GM21576 (cell line): Measurements from ENCODE around the gene TSPAN10.

Experiments used
- ATAC-seq: cut with Tn5 transposase; IDR thresholded peaks from one replicate; pipeline ENCODE4 v1.9.1; 2021; ENCODE audit warnings: mild to moderate bottlenecking, moderate library complexity; ENCODE audit not compliant: unreplicated experiment

Gene TSPAN10

DNA sequence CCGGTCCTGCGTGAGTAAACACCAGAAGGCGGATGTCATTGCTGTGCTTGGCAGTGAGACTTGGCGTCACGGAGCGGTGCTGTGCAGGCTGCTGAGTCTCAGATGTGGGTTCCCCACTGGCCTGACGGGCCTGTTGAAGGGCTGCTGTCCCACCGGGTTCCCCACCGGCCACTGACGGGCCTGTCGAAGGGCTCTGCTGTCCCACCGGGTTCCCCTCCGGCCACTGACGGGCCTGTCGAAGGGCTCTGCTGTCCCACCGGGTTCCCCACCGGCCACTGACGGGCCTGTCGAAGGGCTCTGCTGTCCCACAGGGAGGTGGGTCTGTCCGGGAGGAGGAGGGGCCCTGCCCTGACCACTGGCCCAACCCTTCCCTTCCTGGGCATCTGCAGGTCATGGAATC lies 49.6 kb downstream of the TSPAN10 start:
- ATAC-seq = no peak

DNA sequence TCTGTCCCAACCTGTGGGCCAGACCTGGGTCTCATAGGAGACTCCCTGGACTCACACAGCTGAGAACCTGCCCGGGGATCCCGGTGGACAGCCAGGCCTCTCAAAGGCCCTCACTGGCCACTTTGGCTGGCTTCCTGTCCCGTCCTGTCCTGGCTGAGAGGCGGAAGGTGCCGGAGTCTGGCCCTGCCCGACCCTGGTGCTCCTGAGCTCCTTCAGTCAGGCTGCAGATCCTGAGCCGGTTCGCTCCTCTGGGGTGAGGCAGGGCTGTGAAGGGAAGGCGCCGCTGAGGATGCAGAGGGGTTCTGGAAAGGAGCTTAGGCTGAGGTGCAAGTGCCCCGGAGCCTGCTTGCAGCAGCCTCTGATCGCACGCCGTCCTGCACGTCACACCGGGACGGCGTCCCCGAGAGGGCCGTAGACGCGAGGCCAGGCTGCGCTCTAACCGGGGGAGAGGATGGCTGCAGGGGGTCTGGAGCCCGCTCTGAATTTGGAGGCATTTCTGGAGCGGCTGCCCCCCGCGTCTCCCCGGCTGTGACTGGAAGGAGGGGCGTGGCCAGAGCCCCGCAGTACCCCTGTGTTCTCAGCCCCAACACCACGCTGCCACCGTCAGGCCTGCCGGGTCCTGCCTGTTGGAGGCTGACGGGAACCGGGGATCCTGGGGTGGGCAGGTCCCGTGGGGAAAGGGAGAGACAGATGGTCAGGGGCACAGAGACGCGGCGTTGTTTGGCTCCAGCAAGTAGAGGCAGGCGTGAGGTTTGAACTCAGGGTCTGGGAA lies 51.0 kb downstream of the TSPAN10 start:
- ATAC-seq = no peak

DNA sequence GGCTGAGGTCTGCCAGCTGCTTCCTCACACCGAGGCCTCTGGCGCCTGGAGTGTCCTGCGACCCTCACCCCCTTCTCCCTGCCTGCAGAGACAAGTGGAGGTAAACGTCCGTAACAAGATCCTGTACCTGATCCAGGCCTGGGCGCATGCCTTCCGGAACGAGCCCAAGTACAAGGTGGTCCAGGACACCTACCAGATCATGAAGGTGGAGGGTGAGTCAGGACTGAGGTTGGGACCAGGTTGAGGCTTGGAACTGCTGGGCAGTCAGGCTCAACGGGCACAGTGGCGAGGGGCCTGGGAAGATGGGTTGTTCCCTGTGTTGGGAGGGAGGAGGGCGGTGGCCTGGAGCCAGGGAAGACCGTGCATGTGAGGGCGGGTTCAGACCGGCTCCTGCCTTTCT lies 51.6 kb downstream of the TSPAN10 start:
- ATAC-seq = no peak

DNA sequence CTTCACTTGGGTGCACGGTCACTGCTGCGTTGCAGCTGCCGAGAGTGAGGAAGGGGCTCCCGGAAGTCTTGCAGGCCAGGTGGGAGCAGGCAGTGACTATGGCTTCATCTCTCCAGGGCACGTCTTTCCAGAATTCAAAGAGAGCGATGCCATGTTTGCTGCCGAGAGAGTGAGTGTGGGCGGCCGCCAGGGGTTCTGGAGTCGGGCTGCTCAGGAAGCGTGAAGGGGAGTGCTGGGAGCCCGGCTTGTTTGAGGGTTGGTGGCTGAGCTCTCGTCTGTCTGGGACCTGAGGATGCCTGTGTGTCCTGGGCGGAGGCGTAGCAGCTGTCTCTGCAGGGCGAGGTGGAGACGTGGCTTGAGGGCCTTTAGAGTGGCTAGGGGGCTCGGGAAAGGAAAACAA lies 53.1 kb downstream of the TSPAN10 start:
- ATAC-seq = no peak

DNA sequence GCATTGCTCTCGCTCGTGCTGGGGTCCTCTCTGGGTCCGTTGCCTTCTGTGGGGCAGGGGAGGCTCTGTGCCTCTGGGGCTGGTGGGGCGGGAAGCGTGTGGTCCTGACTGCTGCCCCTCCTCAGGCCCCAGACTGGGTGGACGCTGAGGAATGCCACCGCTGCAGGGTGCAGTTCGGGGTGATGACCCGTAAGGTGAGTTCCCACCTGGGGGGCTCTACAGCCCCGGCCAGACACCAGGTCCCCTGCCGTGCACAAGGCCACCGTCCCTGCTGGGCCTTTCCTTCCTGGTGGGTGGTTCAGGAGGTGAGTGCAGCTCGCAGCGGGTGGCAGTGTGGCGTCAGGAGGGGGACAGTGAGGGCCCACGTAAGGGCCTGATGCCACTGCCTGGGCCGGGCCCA lies 53.6 kb downstream of the TSPAN10 start:
- ATAC-seq = no peak

DNA sequence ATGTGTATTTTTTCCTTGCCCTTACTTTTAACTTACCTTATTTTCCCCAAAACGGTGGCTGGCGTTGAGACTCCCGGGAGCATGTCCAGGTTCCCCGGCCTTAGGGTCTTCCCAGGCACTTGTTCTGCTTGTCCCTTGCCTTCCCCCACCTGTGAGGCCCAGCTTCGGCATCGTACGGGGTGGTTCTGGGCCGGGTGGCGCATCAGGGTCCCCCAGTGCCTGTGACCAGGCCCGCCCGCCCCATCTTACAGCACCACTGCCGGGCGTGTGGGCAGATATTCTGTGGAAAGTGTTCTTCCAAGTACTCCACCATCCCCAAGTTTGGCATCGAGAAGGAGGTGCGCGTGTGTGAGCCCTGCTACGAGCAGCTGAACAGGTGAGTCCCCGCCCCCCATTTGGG lies 54.2 kb downstream of the TSPAN10 start:
- no peak for ATAC-seq

DNA sequence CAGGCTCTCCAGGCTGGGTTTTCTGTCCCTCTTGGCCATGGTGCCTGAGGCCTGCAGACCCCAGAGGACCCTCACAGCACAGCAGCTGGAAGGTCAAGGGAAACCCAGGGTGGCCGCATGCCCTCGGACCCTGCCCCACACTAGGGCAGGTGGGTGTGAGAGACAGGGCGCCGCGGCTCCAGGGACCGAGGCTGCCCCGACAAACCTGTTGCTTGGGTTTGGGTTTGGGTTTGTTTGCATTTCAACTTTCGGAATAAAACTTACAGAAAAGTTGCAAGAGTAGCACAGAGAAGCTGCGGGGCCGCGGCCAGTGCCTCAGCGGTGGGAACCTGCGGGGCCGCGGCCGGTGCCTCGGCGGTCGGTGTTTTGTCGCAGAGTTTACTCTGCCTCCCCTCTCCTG lies 54.6 kb downstream of the TSPAN10 start:
- ATAC-seq = no peak

DNA sequence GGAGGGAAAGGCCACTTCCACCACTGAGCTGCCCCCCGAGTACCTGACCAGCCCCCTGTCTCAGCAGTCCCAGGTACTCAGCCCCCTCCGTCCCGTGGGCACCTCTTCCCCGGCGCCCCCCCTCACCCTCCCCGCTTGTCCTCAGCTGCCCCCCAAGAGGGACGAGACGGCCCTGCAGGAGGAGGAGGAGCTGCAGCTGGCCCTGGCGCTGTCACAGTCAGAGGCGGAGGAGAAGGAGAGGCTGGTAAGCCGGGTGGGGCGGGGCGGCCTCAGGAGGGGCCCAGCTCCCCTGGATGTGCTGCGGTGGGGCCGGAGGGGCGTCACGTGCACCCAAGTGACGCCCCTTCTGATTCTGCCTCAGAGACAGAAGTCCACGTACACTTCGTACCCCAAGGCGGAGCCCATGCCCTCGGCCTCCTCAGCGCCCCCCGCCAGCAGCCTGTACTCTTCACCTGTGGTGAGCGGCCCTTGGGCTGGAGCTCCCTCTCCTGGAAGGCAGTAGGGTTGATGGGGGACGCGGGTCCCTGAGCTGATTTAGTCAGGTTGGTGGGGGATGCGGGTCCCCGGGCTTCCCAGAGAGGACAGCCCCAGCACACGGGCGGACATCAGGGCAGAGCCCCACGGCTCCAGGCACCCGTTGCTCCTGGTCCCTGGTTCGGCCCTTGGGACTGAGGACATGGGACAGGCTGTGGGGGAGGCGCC lies 56.7 kb downstream of the TSPAN10 start:
- no peak for ATAC-seq

DNA sequence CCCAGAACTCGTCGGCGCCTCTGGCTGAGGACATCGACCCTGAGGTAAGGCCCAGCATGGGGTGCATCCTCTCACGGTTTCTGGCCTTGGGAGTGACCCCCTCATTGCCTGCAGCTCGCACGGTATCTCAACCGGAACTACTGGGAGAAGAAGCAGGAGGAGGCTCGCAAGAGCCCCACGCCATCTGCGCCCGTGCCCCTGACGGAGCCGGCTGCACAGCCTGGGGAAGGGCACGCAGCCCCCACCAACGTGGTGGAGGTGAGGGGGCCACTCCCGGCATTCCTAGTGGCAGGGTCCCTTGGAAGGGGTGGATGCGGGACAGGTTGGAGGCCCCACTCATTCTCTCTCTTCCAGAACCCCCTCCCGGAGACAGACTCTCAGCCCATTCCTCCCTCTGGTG lies 57.8 kb downstream of the TSPAN10 start:
- ATAC-seq = no peak

DNA sequence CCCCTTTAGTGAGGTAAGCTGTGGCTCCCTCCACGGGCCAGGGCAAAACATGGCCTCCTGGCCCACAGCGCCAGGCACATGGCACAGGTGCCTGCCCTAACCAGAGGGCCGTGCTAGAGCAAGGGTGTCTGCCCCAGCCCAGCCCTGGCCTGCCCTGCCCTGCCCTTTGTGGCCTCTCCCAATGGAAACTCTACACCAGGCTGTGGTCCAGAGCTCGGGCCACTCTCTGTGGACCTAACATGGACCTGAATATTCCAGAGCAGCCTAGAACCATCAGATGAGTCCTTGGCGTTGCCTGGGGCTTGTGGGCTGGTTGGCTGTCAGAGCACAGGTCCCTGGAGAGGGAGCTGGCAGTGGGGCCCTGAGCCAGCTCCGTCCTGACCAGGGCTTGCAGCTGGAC lies 58.2 kb downstream of the TSPAN10 start:
- ATAC-seq = no peak

DNA sequence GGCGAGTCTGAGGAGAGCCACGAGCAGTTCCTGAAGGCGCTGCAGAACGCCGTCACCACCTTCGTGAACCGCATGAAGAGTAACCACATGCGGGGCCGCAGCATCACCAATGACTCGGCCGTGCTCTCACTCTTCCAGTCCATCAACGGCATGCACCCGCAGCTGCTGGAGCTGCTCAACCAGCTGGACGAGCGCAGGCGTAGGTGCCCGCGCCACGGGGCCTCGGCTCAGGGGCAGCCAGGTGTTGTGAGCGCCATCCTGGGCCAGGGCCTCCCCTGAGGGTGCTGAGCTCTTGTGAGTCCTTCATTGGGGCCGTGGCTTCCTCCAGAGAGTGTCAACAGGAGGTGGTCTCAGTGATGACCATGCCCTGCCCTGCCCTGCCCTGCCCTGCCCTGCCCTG lies 58.8 kb downstream of the TSPAN10 start:
- no peak for ATAC-seq

DNA sequence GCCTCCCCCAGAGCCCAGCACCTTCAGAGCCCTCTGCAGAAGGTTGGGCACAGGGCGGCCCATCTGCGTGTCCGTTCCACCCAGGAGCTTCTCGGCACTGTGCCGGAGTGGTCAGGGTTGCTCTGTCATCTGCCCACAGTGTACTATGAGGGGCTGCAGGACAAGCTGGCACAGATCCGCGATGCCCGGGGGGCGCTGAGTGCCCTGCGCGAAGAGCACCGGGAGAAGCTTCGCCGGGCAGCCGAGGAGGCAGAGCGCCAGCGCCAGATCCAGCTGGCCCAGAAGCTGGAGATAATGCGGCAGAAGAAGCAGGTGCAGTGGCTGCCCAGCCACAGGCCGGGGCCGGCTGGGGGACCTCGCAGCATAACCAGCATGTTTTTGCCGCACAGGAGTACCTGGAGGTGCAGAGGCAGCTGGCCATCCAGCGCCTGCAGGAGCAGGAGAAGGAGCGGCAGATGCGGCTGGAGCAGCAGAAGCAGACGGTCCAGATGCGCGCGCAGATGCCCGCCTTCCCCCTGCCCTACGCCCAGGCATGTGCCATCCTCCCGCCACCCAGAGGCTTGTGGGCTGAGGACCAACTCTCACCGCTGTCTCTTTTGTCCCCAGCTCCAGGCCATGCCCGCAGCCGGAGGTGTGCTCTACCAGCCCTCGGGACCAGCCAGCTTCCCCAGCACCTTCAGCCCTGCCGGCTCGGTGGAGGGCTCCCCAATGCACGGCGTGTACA lies 59.4 kb downstream of the TSPAN10 start:
- ATAC-seq = no peak

DNA sequence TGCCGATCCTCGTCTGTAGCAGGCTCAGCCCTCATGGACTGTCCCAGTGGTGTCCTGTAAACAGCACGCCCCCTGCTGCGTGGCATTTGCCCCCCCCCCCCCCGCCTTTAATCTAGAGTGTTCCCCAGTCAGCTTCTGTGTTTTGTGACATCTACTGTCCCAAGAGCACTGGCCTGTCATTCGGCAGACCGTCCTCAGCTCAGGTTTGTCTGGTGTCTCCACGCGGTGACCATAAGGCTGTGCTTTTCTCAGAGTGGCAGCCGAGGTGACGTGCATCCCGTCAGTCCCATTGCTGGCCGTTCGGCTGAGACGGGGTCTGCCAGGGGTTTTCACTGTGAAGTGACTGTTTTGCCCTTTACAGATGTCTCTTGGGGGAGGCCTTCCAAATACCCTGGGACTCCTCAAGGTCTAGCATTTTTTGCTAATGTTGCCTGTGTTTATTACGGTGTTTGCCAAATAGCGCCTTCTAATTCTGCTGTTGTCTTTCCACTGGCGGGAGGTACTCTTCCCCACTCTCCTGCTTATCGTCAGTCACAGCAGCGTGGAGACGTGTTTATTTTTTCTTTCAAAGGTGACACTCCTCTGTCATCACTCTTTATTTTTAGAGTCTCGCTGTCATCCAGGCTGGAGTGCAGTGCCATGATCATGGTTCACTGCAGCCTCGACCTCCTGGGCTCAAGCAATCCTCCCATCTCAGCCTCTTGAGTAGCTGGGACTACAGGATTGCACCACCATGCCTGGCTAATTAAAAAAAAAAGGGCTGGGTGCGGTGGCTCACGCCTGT lies 60.5 kb downstream of the TSPAN10 start:
- ATAC-seq = no peak
